PC-3 (cell line): Measurements from ENCODE around the gene PSMB9. TPM values are rescaled to one million over a fixed set of nuclear protein-coding genes. Genes with fewer than 3 reads are reported as not detected.

ENCODE experiments used
- ATAC-seq: fragments of 200-7000 bp; cut with Tn5 transposase; 2 replicates; pipeline ENCODE4 v1.9.1; 2020; ENCODE audit warnings: mild to moderate bottlenecking, moderate library complexity
- BruUV-seq: library from RNA; stranded (reverse); fragments of 400-500 nt; replicated peaks from 2 replicates; lab custom pipeline; 2021; lab: Mats Ljungman, UMichigan
- CTCF ChIA-PET: fragments of 300-600 bp; sonication (Branson Sonifier 250); formaldehyde crosslinking; loops from one replicate; lab custom pipeline; 2022; ENCODE audit warnings: antibody characterized with exemption; lab: Charles Lee
- POLR2A ChIA-PET: fragments of 300-600 bp; sonication (Branson Sonifier 250); formaldehyde crosslinking; loops from one replicate; lab custom pipeline; 2022; ENCODE audit warnings: antibody characterized with exemption; ENCODE audit not compliant: unreplicated experiment; lab: Charles Lee
- DNase-seq: peaks from one replicate; pipeline ENCODE4 v3.0.0-alpha.2; 2015
- H2AFZ ChIP-seq: fragments of 300-600 bp; sonication (generic); 2 replicates; pipeline ENCODE4 v1.6.0; 2016; ENCODE audit warnings: antibody characterized with exemption, low read length
- H3F3A ChIP-seq: fragments of 300-600 bp; sonication (generic); one replicate; pipeline ENCODE4 v1.6.0; 2017; ENCODE audit warnings: antibody characterized with exemption, low read length, control low read depth, mild to moderate bottlenecking; ENCODE audit not compliant: unreplicated experiment
- H3K27ac ChIP-seq: fragments of 300-600 bp; sonication (generic); 2 replicates; pipeline ENCODE4 v1.5.1; 2016; ENCODE audit warnings: mild to moderate bottlenecking, low read length
- H3K27me3 ChIP-seq: fragments of 300-600 bp; sonication (generic); 2 replicates; pipeline ENCODE4 v1.6.1; 2016; ENCODE audit warnings: low read length, mixed read lengths
- H3K36me3 ChIP-seq: fragments of 300-600 bp; sonication (generic); 2 replicates; pipeline ENCODE4 v1.6.1; 2016; ENCODE audit warnings: low read depth, mixed run types, low read length, mixed read lengths
- H3K4me1 ChIP-seq: fragments of 300-600 bp; sonication (generic); 2 replicates; pipeline ENCODE4 v1.5.1; 2016; ENCODE audit warnings: low read length; ENCODE audit not compliant: insufficient read depth
- H3K4me2 ChIP-seq: fragments of 300-600 bp; sonication (generic); 2 replicates; pipeline ENCODE4 v1.6.0; 2016; ENCODE audit warnings: low read length
- H3K4me3 ChIP-seq: fragments of 300-600 bp; sonication (generic); 2 replicates; pipeline ENCODE4 v1.5.1; 2016; ENCODE audit warnings: mild to moderate bottlenecking, low read length, mixed read lengths
- H3K79me2 ChIP-seq: fragments of 300-600 bp; sonication (generic); 2 replicates; pipeline ENCODE4 v1.6.1; 2017; ENCODE audit warnings: low read length, mixed read lengths
- H3K9ac ChIP-seq: fragments of 300-600 bp; sonication (generic); 2 replicates; pipeline ENCODE4 v1.6.0; 2016; ENCODE audit warnings: mild to moderate bottlenecking, low read length
- H3K9me2 ChIP-seq: fragments of 300-600 bp; sonication (generic); replicated peaks from 2 replicates; pipeline ENCODE4 v1.6.1; 2016; ENCODE audit warnings: mixed run types, low read length, mixed read lengths
- H3K9me3 ChIP-seq: fragments of 300-600 bp; sonication (generic); 2 replicates; pipeline ENCODE4 v1.6.1; 2016; ENCODE audit warnings: low read length, mixed read lengths
- H4K20me1 ChIP-seq: fragments of 300-600 bp; sonication (generic); 2 replicates; pipeline ENCODE4 v1.6.1; 2016; ENCODE audit warnings: low read length, mixed read lengths
- EZH2 ChIP-seq: fragments of 300-600 bp; sonication (generic); IDR thresholded peaks from one replicate; pipeline ENCODE4 v1.6.1; 2017; ENCODE audit warnings: antibody characterized with exemption, mild to moderate bottlenecking, low read length; ENCODE audit not compliant: unreplicated experiment
- EZH2phosphoT487 ChIP-seq: fragments of 300-600 bp; sonication (generic); IDR thresholded peaks from 2 replicates; pipeline ENCODE4 v1.6.1; 2018; ENCODE audit warnings: mild to moderate bottlenecking, antibody characterized with exemption, low read length, borderline replicate concordance
- intact Hi-C: fragments of 100-400 bp; cut with micrococcal nuclease; formaldehyde crosslinking; loops from 2 replicates; pipeline ENCODE4 v1.9.0; 2023
- total RNA-seq: library from RNA; depleted of rRNA; stranded (reverse); fragments of >200 nt; gene quantifications from 2 replicates; pipeline ENCODE4 v1.2.3, GENCODE V29; 2014
- TF ChIP-seq, protein P1 (sequence below): fragments of 300-600 bp; sonication (generic); conservative IDR thresholded peaks from 2 replicates; pipeline ENCODE4 v1.5.1; 2017; ENCODE audit warnings: antibody characterized with exemption, low read depth, mild to moderate bottlenecking, low read length

Gene PSMB9
- total RNA-seq, 1 experiment from 2014 or later = 1.5 TPM

DNA sequence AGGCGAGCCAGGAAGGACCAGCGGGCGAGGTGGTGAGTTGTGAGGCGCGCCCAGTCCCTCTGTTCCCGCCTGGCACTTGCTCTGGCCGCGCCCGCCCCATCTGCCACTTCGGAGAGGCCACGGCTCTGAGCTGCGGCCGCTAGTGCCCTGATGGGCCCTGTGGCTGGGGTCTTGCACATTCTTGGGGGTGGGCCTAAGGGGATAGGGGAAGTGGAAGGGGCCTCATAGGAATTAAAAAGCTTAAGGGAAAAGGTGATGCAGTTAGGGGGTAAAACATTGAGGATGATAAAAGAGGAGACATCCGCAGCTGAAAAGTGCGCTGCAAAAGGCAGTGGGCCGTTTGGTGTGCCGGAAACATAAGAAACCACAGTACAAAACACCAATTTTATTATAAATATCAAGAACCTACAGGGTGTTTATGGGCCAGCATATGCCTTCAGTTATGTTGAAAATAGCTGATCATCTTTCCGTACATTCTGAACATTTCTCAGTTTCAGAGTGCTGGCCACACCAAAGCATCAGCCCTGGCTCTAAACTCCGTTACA lies 9.1 kb upstream of the PSMB9 start:
- POLR2A ChIA-PET = interaction anchor here (0.5 to 1.1 kb wide), 4 partner anchors 8 to 1184 kb away, joined by 3 read pairs; partner anchors contain the start of genes C6orf47, PSMB9 and TAP1
- Histone ChIP-seq H3K4me1 (peaks cover 8% of the 10 kb centered on the region; the same call in 1 of the 2 replicates), H3K9ac (no peak overlapping the region), H3K27me3 (no peaks in the 10 kb centered on the region), H3K27ac (no peak overlapping the region), H3K4me2 (peak overlapping the region; percentile 94), H2AFZ (peak overlapping the region; percentile 99), H3K36me3 (no peaks in the 10 kb centered on the region), H3K9me2 (no peaks in the 10 kb centered on the region), H3K79me2 (no peaks in the 10 kb centered on the region), H3K4me3 (peak overlapping the region; percentile 96), H3K9me3 (no peaks in the 10 kb centered on the region), H4K20me1 (no peaks in the 10 kb centered on the region), H3F3A (no peaks in the 10 kb centered on the region)
- intact Hi-C loops = loop anchor here (1.0 kb wide), 1 partner anchor 9 kb away; the partner anchor contains the start of gene PSMB9
- no TSS peak for BruUV-seq
- CTCF ChIA-PET = interaction anchor here (1.1 to 1.5 kb wide), 3 partner anchors 9 to 23 kb away, joined by 4 to 6 read pairs (median 5); partner anchors contain the start of genes PSMB9 and TAP1
- no peak for DNase-seq
- ATAC-seq = no peak
- TF ChIP-seq EZH2phosphoT487 = no peak
- TF ChIP-seq, protein P1, sequence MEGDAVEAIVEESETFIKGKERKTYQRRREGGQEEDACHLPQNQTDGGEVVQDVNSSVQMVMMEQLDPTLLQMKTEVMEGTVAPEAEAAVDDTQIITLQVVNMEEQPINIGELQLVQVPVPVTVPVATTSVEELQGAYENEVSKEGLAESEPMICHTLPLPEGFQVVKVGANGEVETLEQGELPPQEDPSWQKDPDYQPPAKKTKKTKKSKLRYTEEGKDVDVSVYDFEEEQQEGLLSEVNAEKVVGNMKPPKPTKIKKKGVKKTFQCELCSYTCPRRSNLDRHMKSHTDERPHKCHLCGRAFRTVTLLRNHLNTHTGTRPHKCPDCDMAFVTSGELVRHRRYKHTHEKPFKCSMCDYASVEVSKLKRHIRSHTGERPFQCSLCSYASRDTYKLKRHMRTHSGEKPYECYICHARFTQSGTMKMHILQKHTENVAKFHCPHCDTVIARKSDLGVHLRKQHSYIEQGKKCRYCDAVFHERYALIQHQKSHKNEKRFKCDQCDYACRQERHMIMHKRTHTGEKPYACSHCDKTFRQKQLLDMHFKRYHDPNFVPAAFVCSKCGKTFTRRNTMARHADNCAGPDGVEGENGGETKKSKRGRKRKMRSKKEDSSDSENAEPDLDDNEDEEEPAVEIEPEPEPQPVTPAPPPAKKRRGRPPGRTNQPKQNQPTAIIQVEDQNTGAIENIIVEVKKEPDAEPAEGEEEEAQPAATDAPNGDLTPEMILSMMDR = no peak
- no peak for TF ChIP-seq EZH2

DNA sequence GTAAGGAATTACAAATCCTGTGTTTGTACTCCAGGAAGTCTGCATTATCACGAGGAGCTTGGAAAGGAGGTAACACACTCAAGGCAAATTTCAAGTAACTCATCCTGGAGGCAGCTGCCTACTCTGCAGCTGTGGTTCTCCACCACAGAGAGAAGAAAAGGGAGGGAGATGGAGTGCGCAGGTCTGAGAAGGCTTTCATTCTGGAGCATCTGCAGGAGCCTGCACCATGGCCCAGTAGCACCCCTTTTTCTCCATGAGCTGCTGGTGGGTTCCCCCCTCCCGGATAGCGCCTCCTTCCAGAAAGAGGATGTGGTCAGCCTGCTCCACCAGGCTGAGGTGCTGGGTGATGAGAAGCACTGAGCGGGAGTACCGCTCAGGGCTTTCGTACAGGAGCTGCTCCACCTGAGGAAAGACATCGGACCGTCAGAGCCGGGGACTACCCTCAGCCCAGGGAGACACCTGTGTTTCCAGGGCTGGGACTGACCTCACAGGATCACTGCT lies 8.6 kb upstream of the PSMB9 start:
- intact Hi-C loops = no loop called here
- Histone ChIP-seq H3K79me2 (no peaks in the 10 kb centered on the region), H2AFZ (no peak overlapping the region), H4K20me1 (no peaks in the 10 kb centered on the region), H3K4me2 (no peak overlapping the region), H3K27ac (no peak overlapping the region), H3K9me2 (no peaks in the 10 kb centered on the region), H3K4me3 (no peak overlapping the region), H3K36me3 (no peaks in the 10 kb centered on the region), H3F3A (no peaks in the 10 kb centered on the region), H3K9ac (no peak overlapping the region), H3K27me3 (no peaks in the 10 kb centered on the region), H3K9me3 (no peaks in the 10 kb centered on the region), H3K4me1 (peaks cover 8% of the 10 kb centered on the region; the same call in 1 of the 2 replicates)
- ChIA-PET CTCF (interaction anchor here (0.6 to 1.5 kb wide), 4 partner anchors 8 to 23 kb away, joined by 4 to 6 read pairs (median 4); partner anchors contain the start of genes PSMB9 and TAP1), POLR2A (interaction anchor here (0.5 to 0.6 kb wide), 2 partner anchors 8 to 126 kb away, joined by 3 read pairs; partner anchors contain the start of genes PSMB9 and TAP1)
- DNase-seq = no peak
- BruUV-seq = no TSS peak
- TF ChIP-seq, protein P1 = no peak
- no peak for TF ChIP-seq EZH2phosphoT487
- no peak for TF ChIP-seq EZH2
- ATAC-seq = no peak

DNA sequence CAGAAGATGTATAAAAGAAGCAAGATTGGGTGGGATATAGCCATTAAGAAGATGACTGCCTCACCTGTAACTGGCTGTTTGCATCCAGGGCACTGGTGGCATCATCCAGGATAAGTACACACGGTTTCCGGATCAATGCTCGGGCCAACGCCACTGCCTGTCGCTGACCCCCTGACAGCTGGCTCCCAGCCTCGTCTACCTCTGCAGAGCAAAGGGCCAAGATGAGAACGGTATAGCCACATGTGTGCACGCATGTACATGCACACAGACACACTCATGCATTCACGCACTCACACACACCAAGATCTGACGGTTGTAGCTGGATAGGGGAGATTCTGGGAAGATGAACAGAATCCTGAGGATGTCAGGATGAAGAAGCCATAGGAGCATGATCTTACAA lies 7.0 kb upstream of the PSMB9 start:
- no peak for ATAC-seq
- Histone ChIP-seq H3K27ac (no peak overlapping the region), H3F3A (no peaks in the 10 kb centered on the region), H3K4me3 (no peak overlapping the region), H3K4me2 (no peak overlapping the region), H2AFZ (no peak overlapping the region), H3K27me3 (no peaks in the 10 kb centered on the region), H3K9ac (no peak overlapping the region), H3K36me3 (no peaks in the 10 kb centered on the region), H3K4me1 (peaks cover 10% of the 10 kb centered on the region), H4K20me1 (no peaks in the 10 kb centered on the region), H3K9me3 (no peaks in the 10 kb centered on the region), H3K79me2 (no peaks in the 10 kb centered on the region), H3K9me2 (no peaks in the 10 kb centered on the region)
- ChIA-PET POLR2A (no interaction called here), CTCF (no interaction called here)
- DNase-seq = no peak
- intact Hi-C loops = no loop called here
- TF ChIP-seq EZH2 (no peak), EZH2phosphoT487 (no peak)
- TF ChIP-seq, protein P1 = no peak
- no TSS peak for BruUV-seq
